Fibroblast of upper back skin (primary cell): ENCODE measurements around the gene ZFAND3.

Experiments
- DNase-seq: peaks from one replicate; pipeline ENCODE4 v3.0.0-alpha.2; 2013

Gene ZFAND3

GRCh38 chr6:38174315-38174714 is 354.8 kb downstream of the ZFAND3 start:
- DNase-seq = no peak

GRCh38 chr6:38174806-38175495 is 355.4 kb downstream of the ZFAND3 start:
- DNase-seq = no peak

- no peak for DNase-seq
Observed at GRCh38 chr6:38175786-38176185, 356.3 kb downstream of the ZFAND3 start.

- no peak for DNase-seq
Observed at GRCh38 chr6:38176797-38177751, 357.5 kb downstream of the ZFAND3 start.

- no peak for DNase-seq
Observed at GRCh38 chr6:38177882-38178583, 358.5 kb downstream of the ZFAND3 start.

- DNase-seq = no peak
Observed at GRCh38 chr6:38178584-38178886, 359.0 kb downstream of the ZFAND3 start.

- no peak for DNase-seq
Observed at GRCh38 chr6:38179300-38179699, 359.8 kb downstream of the ZFAND3 start.

GRCh38 chr6:38179794-38180430 is 360.4 kb downstream of the ZFAND3 start:
- no peak for DNase-seq

GRCh38 chr6:38180586-38180985 is 361.1 kb downstream of the ZFAND3 start:
- DNase-seq = no peak

GRCh38 chr6:38182426-38182825 is 362.9 kb downstream of the ZFAND3 start:
- no peak for DNase-seq

GRCh38 chr6:38183856-38184584 is 364.5 kb downstream of the ZFAND3 start:
- DNase-seq = no peak

GRCh38 chr6:38184585-38185080 is 365.1 kb downstream of the ZFAND3 start:
- no peak for DNase-seq

GRCh38 chr6:38185244-38185643 is 365.7 kb downstream of the ZFAND3 start:
- DNase-seq = no peak

- no peak for DNase-seq
Observed at GRCh38 chr6:38185752-38186151, 366.2 kb downstream of the ZFAND3 start.

GRCh38 chr6:38187325-38187724 is 367.8 kb downstream of the ZFAND3 start:
- peak; percentile 14 for DNase-seq

GRCh38 chr6:38187811-38188590 is 368.5 kb downstream of the ZFAND3 start:
- no peak for DNase-seq

- no peak for DNase-seq
Observed at GRCh38 chr6:38188677-38189335, 369.3 kb downstream of the ZFAND3 start.

GRCh38 chr6:38191418-38191817 is 371.9 kb downstream of the ZFAND3 start:
- DNase-seq = no peak

GRCh38 chr6:38192011-38192410 is 372.5 kb downstream of the ZFAND3 start:
- DNase-seq = no peak

GRCh38 chr6:38192487-38192886 is 373.0 kb downstream of the ZFAND3 start:
- DNase-seq = no peak

GRCh38 chr6:38193051-38193450 is 373.5 kb downstream of the ZFAND3 start:
- DNase-seq = no peak
